Measurements from ENCODE around the gene CTDP1.

CTDP1 gene

GRCh38 chr18:79657342-79657996, 22.1 kb upstream of the CTDP1 start:
- no peak for DNase-seq (ENCODE audit: low spot score)
- in situ Hi-C loops (cut with MboI; ENCODE audit: low sequenced_read_pairs, unreplicated experiment), result no loop called here
- no peak for TF ChIP-seq CTCF (IDR thresholded peaks at IDR 0.05; ENCODE audit: borderline replicate concordance, control extremely low read depth, extremely low read depth, insufficient read depth, missing control alignments)

GRCh38 chr18:79658366-79658765, 21.2 kb upstream of the CTDP1 start:
- DNase-seq (ENCODE audit: low spot score), result no peak
- in situ Hi-C loops (cut with MboI; ENCODE audit: low sequenced_read_pairs, unreplicated experiment), result no loop called here
- TF ChIP-seq CTCF (IDR thresholded peaks at IDR 0.05; ENCODE audit: borderline replicate concordance, control extremely low read depth, extremely low read depth, insufficient read depth, missing control alignments), result no peak

GRCh38 chr18:79659733-79660132, 19.9 kb upstream of the CTDP1 start:
- no peak for TF ChIP-seq CTCF (IDR thresholded peaks at IDR 0.05; ENCODE audit: borderline replicate concordance, control extremely low read depth, extremely low read depth, insufficient read depth, missing control alignments)
- DNase-seq (ENCODE audit: low spot score), result no peak
- in situ Hi-C loops (cut with MboI; ENCODE audit: low sequenced_read_pairs, unreplicated experiment), result no loop called here

GRCh38 chr18:79662034-79662433, 17.6 kb upstream of the CTDP1 start:
- no peak for TF ChIP-seq CTCF (IDR thresholded peaks at IDR 0.05; ENCODE audit: borderline replicate concordance, control extremely low read depth, extremely low read depth, insufficient read depth, missing control alignments)
- in situ Hi-C loops (cut with MboI; ENCODE audit: low sequenced_read_pairs, unreplicated experiment), result no loop called here
- no peak for DNase-seq (ENCODE audit: low spot score)

- DNase-seq (ENCODE audit: low spot score), result no peak
- in situ Hi-C loops (cut with MboI; ENCODE audit: low sequenced_read_pairs, unreplicated experiment), result no loop called here
- no peak for TF ChIP-seq CTCF (IDR thresholded peaks at IDR 0.05; ENCODE audit: borderline replicate concordance, control extremely low read depth, extremely low read depth, insufficient read depth, missing control alignments)
Observed at GRCh38 chr18:79662439-79662838, 17.2 kb upstream of the CTDP1 start.

- TF ChIP-seq CTCF (IDR thresholded peaks at IDR 0.05; ENCODE audit: borderline replicate concordance, control extremely low read depth, extremely low read depth, insufficient read depth, missing control alignments), result no peak
- in situ Hi-C loops (cut with MboI; ENCODE audit: low sequenced_read_pairs, unreplicated experiment), result no loop called here
- DNase-seq (ENCODE audit: low spot score), result no peak
Observed at GRCh38 chr18:79664525-79665125, 15.0 kb upstream of the CTDP1 start.

All from GM13976 (cell line).